IPS-NIHi7 (cell line): Measurements from ENCODE around the gene TMEM17.
A peak's percentile ranks its signal among the peaks of the same experiment; 100 is the strongest.

ENCODE experiments used
- DNase-seq: peaks from one replicate; pipeline ENCODE4 v3.0.0; 2012; ENCODE audit warnings: mixed read lengths; ENCODE audit errors: extremely low spot score

The TMEM17 gene

DNA sequence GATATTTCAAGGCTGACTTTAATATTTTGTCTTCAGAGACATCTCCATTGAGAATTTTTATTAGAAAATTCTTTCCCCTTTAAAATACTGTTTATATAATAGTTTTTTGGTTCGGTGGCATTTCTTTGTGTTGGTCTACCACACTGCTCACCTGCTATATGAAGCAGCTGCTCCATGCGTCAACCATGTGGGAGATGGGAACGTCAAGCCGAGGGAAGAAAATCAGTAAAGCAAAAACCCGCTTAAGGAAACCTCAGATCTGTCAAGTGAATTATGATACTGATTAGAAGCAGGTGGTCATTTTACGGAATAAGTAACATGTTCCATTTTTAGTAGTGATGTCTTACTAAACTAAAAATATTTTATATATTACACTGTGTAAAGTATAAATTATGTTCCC, 5.6 kb upstream of the TMEM17 start:
- DNase-seq: no peak

DNA sequence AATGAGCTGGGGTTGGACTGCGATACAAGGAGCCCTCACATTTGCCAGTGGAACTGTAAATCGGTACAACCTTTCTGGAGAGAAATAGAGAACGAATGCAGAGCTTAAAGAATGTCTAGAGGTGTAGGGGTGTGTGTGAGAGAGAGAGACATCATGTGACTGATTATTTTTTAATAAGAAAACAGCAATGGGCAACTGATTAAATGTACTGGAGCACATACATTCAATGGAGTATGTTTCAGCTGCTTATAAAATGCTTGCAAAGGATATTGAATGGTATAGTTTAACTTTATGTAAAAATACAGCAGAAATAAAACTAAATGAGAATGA, 391 bp upstream of the TMEM17 start:
- no peak for DNase-seq

DNA sequence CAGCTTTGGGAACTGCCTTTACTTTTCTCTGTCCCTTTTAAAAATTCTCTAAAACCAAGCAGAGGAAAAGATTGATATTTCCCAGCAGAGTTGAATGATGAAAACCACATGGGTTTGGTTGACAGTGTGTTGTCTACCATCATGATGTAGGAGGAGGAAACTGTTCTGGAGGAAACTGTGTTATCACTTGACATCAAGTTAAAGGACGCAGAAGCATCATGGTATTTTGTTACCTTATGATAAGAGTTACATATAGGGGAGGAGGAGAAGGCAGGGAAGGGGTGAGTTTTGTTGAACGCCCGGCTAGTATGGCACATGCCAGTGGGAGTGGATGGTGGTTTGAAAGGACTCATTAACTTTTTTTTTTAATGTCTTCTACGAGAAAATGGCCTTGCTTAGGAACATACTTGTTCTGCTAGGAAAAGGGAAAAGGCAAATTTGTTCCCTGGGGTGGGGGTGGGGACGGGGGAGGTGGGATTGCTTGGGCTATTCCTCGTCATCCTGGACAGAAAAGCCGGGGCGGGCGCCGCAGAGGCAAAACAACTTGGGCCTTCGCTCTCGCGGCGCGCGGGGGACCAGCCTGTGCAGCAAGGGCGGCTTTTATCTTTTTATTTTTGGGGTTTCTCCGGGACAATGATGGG, 766 bp downstream of the TMEM17 start:
- DNase-seq: no peak

- no peak for DNase-seq
Observed at GRCh38 chr2:62504657-62505056, 1.3 kb downstream of the TMEM17 start.

DNA sequence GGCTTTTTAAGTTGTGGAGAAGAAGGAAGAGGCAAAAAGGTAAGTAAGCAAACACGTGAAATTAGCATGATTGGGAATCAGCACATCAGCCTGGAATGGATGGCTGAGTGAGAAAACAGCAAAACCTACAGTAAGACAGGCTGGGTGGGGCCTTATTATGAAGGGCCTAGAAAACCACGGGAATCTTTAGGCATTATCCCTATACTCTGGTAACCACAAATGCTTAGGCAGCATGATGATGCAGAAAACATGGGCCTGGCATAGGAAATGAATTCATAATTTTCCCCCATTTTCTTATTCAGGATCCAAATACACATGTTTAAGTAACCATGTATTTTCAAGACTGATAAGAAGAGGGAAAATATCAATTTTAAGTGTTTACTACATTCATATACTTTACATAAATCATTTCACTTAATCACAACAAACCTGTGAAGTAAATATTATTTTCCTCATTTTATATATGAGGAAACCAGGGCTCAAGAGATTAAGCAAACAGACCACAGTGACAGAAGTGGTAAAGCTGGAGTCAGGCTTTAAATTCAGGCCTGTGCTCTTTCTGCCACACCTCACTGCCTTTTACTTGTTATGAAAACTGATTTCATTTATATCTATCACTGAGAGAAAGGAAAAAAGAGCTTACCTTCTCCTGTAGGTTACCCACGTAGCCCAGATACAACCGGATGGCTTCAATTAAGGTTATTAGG, 4.0 kb downstream of the TMEM17 start:
- no peak for DNase-seq

DNA sequence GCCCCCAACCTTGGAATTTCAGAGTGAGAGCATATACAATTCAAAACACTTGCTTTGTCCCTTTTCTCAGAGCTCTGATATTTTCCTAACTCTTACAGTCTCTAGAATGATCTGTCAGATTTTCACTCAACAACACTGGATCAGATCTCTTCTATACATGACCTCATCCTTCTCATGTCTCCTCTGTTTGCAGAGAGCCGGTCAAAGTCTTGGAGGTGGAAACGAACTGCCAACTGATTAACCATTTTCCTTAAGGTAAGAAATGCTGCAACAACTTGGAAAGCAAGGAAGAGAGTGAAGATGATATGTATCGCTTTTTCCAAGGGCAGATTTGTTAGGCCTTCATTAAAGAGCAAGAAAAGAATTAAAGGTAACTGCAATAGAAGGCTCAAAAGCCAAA, 4.9 kb downstream of the TMEM17 start:
- no peak for DNase-seq

- DNase-seq: no peak
Observed at GRCh38 chr2:62499430-62500060, 6.5 kb downstream of the TMEM17 start.

GRCh38 chr2:62498739-62499138, 7.3 kb downstream of the TMEM17 start:
- no peak for DNase-seq

GRCh38 chr2:62495761-62496160, 10.2 kb downstream of the TMEM17 start:
- DNase-seq: no peak

GRCh38 chr2:62492048-62492447, 13.9 kb downstream of the TMEM17 start:
- DNase-seq: no peak

DNA sequence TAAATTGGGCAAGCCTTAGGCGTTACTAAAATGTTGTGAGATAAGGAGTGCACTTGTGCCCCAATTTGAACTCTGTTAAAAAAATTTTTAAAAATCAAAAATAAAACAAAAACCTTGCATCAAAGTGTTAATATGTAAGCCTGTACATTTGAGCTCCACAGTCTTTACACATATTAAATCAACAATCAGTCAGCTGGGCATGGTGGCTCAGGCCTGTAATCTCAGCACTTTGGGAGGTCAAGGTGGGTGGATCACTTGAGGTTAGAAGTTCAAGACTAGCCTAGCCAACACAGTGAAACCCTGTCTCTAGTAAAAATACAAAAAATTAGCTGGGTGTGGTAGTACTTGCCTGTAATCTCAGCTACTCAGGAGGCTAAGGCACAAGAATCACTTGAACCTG, 16.3 kb downstream of the TMEM17 start:
- DNase-seq: no peak

DNA sequence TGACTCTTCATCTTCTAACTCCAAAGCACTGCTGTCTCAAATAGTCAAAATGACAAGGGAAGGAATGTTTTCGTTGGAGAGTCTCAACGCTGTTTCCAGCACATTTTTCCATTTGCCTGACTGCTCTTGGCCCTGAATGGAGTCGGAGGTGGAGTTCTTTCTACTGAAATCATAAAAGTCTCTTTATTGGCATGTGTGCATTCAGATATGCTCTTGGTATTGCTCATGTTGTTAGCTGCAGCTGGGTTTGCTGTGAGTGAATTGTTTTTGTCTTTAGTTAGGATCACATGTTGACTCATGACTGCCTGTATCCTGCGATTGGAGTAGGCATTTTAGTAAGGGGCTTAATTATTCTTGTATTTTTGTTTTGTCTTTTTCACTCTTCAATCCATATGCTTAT, 16.8 kb downstream of the TMEM17 start:
- DNase-seq: no peak

DNA sequence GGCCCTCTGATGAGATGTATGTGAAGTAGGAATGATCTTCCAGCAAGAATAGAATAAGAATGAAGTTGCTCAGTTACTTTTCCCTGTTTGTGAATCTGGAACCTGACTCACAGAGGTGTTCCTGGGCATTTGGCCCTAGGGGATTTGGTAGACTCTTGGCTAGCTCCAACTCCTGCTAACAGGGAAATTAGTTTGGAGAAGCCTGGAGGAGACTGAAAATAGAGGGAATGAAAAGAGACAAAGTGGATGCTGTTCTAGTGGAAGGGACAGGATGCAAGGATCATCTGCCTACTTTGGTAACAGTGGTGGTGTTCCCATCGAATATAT, 19.6 kb downstream of the TMEM17 start:
- DNase-seq: no peak

DNA sequence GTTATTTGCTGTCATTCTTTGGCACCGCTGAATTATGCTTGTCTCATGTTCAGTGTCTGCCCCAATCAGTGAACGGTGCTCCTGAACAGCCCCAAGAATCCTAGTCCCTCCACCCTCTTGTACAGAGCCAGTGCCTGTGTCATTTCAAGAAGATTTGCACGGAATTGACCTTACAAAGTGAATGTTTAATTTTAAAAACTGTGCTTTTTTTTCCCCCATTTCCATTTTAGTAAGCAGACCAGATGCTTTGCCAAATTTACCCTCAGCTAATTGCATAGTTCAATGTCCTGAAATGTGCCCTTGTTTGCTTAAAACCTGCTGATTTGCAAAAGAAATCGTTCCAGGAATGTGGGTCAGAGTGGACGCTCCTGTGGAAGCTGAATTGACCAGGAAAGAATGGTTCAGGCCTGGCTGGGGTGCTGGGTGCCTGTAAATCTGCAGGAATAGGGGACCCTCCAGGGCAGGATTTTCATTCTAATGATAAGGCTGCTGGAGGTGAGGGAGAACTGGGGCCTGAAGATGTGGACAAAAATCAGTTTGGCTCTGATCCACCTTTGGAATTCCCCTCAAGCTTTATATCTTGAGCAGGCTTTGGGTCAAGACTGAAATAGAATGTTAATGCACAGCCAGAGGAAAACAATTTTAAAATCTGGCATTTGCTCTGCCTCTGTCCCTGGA, 20.1 kb downstream of the TMEM17 start:
- DNase-seq: no peak

DNA sequence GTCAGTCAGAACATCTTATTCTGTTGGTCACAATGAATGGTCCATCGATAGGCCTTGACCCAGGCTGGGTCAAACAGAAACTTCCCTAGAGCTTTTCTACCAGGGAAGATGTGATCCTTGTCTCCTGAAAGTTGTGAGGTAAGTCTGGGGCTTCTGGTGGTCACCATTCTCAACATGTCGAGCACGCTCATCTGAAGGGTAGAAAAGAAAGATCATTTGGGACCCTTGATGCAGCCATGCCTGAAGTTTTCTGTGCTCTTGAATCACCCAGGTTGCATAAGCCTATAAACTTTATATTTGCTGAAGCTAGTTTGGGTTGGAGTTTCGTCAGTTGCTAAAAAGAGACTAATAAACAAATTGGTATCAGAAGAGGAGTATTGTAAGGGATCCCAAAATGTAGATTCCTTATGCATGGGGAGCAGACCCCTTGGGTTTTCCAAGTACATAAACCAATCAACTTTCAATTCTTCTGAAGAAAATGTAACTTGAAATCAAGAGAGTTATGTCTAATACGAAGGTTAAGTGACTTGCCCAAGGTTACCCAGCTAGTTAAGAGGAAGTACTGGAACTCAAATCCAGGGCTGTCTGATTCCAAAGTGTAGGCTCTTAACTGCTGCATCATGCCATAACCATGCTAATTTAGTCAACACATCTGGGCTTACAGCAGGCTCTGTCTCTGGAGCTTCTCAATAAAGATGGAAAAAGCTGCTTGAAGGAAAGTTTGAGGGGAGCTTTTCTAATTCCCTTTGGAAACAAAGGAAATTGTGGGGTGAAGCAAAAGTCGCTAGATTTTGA, 23.2 kb downstream of the TMEM17 start:
- DNase-seq: no peak

- DNase-seq: no peak
Observed at GRCh38 chr2:62479917-62480316, 26.1 kb downstream of the TMEM17 start.

DNA sequence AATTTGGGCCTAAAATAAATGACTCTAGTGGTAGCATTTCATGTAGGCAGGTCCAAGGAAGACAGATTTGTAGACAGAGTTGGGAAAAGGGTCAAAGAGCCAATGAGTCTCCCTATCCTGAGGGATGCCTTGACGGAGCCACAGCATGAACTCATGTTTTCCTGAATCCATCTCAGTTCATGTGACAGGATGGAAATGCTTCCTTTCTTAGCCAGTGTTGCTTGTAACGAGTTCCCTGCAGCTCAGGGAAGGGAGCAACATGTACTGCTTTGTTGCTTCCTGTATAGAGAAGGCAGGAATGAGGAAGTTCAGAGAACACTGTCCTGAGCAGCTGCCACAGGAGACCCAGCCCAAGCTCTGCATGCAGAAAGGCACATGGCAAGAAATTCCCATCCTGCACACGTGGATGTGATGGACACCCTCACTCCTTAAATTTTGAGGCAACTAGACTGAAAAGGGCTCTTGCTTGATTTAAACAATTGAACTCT, 27.9 kb downstream of the TMEM17 start:
- DNase-seq: no peak

GRCh38 chr2:62477573-62477972, 28.4 kb downstream of the TMEM17 start:
- no peak for DNase-seq

DNA sequence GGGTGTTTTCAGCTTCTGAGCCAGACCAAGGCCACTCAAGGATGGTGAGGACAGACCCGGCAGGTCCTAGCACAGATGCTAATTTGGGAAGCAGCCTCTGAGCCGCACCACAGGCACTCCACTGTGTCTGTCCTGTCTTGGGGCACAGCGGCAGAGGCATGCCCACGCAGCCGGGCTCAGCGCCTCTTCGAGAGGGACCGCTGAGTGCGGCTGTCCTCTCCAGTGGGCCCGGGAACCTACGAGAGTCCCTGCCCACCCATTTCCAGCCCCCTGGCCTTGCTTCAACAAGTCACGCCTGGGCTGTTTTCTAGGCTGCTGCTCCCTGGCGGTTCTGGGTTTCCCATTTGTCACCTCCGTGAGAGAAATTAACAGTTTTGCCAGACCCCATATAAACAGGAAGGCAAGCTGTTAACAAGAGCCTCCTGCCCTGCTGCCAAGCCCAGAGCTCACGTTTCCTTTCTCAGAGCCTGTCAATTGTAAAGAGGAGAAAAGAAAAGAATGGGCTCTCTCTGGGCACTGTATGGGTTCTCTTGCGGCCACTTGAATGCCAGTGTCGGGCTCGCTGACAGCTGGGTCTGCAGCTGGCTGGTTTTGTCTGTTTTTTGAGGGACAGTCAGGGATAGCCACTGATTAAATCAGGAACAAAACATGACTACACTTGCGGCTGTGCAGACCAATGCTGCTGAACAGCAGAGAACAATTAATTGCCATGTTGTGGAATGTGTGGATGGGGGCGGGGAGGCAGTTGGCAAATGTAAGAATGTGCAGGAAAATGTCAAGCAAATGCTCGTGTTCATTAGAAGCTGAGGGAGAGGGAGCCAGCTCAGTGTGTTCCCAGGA, 30.6 kb downstream of the TMEM17 start:
- DNase-seq: no peak

- DNase-seq: peak; percentile 4
Observed at GRCh38 chr2:62474176-62474575, 31.8 kb downstream of the TMEM17 start.

GRCh38 chr2:62473246-62473827, 32.7 kb downstream of the TMEM17 start:
- no peak for DNase-seq
